ENCODE results near the gene CAVIN3.

The CAVIN3 gene, protein sequence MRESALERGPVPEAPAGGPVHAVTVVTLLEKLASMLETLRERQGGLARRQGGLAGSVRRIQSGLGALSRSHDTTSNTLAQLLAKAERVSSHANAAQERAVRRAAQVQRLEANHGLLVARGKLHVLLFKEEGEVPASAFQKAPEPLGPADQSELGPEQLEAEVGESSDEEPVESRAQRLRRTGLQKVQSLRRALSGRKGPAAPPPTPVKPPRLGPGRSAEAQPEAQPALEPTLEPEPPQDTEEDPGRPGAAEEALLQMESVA

DNA sequence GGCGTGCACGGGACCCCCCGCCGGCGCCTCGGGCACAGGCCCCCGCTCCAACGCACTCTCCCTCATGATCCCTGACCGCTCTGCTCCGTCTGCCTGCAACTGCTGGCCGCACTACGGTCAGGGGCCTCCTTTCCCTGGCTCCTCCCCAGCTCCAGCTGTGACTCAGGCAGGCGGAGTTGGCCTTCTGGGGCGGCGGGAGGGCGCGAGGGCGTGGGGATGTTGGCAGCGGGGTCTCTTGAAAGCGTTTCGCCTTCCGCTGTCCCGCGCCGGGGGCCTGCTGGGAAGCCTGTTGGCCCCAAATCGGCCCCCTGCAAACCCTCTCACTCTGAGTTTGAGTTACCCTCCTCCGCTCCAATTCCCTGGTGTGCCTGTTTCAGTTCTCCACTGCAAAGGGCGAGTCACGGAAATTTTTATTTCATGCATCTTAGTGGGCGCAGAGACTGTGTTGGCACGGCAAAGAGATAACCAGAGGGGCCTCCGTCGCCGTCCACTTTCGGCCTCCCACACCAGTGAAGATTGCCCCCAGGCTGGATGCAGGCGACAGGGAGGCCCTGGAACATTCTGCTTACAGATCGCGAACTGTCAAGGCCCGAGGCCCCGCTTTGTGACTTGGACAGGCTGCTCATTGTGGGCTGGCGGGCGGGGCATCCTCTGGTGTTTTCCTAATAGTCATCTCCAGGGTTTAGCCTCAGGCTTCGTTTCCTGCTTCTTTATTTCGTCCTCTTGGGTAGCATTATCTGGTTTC, at the start of gene CAVIN3:
CAVIN3 (minus strand) TSS at position 91 of the 745 bp plus-strand sequence; CDS start at position 66, 25 bp downstream.
- peak; percentile 78 for DNase-seq (ENCODE audit: low read depth)

DNA sequence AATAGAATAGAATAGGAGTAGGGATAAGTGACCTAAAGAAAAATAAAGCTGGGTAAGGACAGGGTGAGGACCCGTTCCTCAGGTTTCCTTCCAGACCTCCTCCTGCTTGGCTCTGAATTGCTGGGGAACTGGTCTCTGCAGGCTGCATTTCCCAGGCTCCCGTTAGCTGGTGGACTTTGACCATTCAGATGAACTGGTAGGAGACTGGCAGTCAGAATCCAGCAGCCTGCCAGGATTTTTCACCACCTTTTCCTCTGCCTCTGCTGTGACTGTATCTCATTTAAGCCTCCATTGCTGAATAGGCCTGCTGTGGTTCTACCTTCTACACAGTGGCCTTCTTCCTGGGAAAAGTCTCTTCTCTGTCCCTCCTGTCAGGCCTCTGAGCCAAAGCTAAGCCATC, 45.4 kb upstream of the CAVIN3 start:
- DNase-seq (ENCODE audit: low read depth): no peak

DNA sequence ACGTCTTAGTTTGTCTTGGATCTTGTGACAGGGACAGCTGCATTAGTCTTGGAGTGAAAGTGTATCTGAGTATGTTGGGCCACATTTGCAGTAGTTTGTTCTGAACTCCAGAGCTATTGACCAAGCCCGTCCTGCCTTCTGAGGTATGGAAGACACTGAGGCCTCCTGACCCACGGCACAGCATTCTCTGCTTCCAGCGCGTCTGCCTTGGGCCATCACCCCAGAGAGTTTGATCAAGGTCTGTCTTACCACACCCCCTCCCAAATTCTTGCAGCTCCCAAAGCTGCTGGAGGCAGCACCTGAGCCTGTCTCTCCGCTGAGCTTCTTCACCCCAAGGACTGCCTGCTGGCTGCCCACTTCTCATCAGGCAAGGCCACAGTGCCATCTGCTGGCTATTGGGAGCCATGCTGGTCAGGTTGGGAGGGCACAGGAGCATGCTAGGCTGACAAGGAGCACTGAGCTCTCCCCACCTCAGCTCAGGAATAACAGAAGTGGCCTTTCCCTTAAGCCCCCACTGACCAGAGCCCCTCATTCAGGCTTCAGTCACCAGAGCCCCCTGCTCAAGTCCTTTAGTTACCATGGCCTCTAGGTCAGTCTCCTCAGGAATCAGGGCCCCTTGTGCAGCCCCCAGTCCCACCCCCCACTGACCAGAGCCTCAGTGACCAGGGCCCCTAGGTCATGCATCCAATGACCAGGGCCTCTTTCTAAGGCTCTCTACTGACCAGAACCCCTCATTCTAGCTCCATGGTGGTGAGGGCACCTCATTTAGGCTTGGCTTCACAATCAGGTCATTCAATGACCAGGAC, 42.8 kb upstream of the CAVIN3 start:
- peak; percentile 70 for DNase-seq (ENCODE audit: low read depth)

DNA sequence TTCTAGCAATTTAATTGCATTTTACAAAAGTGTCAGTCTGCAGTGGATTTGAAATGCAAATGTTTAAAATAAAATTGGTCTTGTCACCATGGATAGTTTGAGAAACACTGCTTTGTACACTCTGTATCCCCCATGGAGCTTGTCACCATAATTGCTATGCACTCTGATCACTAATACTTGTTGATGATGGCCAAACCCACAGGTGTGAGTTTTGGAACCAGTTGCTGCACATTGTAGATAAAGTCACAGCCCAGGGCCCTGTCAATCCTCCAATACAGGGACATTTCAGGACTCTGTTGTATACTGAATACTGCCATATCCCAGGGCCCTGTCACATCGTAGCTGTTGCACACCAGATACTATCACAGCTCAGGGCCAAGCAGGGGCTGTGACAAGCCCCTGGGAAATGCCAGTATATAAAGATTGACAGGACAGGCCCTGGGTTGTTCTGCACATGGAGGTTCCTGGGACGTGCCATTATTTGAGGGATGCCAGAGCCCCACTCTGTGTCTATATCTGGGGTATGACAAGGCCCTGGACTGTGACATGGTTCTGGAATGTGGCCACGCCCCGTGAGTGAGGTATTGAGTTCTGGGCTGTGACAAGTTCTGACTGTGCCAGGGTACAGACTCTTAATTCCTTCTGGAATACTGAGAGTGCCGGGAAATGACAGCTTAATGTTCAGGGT, 42.0 kb upstream of the CAVIN3 start:
- no peak for DNase-seq (ENCODE audit: low read depth)

DNA sequence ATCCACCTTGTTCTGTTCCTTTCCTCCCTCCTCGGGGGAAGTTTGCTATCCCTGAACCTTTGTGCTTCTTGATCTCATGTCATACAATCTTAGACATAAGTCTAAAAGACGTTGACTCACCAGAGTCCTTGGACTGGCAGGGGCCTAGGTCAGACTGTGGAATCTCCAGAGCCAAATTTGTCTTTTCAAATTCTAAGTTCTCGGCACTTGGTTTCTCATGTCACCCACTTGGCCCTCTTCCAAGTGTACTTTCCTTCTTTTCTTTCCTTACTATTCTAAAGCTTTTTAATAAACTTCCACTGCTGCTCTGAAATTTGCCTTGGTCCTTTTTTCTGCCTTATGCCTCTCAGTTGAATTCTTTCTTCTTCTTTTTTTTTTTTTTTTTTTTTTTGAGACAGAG, 39.9 kb upstream of the CAVIN3 start:
- no peak for DNase-seq (ENCODE audit: low read depth)

DNA sequence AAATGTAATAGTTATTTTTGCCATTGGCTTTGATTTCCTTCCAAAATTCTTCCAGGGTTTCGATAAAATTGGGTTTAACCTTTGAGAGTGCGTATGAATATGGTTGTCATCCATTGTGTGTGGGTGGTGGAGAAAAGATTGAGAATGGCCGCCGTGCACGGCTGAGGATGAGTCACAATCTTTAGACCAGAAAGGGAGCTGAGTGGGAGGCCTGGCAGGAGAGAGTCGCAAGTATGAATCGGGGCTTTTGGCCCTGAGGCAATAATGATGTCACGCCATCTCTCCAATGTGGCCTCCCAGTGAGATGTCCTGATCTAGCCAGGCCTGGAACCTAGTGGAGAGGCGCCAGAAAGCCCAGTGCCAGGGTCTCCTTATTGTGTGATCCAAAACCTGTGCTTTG, 36.9 kb upstream of the CAVIN3 start:
- peak; percentile 53 for DNase-seq (ENCODE audit: low read depth)

DNA sequence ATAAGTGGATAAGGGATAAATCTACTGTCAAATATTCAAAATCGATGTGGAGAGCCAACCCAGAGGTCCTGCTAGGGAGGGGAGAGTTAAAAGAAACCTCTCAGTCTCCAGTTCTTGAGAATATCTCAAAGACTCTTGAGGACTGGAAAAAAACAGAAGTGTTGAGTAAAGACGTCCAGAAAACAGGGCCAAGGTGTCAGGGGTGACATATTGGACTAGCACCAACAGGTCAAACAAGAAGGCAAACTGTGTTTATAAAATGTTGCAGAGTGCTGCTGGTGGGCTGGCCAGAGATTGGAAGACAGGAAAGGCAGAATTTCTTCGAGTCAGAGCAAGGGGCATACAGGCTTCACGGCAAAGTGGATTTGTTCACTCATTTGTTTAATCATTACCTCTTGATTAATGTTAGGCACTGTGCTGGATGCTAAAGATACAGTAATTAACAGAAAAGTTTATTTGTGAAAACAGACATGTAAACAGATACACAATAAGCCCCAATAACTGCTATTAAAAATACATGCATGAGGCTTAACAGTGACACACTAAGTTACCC, 36.3 kb upstream of the CAVIN3 start:
- DNase-seq (ENCODE audit: low read depth): no peak

DNA sequence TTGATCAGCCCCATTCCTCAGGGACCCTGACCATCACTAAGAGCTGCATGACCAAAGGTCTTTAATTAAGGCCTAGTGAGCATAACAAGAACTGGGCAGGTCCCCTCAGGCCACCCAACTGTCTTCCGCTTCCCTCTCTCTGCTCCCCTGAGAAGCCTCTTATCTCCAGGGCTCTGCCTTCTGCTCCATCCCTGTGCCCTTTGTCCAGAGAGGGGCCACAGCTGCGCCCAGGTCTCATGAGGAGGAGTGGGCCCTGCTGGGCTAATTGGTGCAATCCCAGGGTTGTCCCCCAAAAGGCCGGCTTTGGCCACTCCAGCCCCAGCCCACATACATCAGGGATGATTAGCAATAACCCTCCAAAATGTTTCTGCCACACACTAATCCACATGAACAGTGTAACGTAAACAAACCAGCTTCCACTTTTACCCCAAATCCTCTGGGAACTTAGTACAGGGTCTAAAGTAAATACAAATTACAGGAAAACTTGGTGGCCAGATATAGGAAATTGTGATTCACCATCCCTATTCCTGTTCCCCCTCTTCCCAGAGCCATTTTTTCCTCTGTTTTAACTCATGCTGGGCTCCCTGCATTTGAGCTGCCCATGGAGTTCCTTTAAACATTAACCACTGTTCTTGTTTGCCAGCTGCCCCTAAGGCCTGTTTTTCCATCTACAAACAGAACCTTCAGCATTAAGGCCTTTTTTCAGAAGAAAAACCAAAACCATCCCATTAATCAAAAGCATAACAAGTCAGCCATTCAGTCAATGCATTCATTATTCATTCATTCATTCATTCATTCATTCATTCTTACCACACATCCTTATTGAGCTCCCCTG, 34.6 kb upstream of the CAVIN3 start:
- no peak for DNase-seq (ENCODE audit: low read depth)

DNA sequence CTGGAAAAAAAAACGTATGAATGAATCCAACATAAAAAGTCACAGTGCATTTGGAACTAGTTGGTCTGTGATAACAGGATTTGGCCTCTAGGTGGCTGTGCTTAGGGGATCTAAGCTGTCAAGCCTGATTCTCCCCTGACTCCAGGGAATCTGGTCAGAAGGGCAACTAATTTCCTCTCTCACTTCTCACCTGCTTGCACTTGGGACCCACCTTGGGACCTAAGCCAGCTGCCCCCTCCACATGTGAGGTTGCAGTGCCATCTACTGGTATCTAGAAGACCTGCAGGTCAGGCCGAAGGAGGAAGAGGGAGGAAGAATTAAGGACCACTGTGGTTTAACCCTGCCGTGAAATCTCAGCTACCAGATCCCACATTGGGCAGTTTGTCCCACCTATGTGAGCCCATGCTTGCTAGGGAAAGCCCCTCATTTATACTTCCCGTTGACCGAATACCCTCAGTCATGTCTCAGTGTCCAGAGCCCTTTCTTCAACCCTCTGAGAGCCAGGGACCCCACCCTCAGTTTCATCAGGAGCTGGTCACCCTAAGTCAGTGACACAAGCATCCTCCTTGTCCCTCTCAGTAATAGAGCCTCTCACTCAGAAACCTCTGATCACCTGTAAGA, 33.2 kb upstream of the CAVIN3 start:
- DNase-seq (ENCODE audit: low read depth): peak; percentile 24

DNA sequence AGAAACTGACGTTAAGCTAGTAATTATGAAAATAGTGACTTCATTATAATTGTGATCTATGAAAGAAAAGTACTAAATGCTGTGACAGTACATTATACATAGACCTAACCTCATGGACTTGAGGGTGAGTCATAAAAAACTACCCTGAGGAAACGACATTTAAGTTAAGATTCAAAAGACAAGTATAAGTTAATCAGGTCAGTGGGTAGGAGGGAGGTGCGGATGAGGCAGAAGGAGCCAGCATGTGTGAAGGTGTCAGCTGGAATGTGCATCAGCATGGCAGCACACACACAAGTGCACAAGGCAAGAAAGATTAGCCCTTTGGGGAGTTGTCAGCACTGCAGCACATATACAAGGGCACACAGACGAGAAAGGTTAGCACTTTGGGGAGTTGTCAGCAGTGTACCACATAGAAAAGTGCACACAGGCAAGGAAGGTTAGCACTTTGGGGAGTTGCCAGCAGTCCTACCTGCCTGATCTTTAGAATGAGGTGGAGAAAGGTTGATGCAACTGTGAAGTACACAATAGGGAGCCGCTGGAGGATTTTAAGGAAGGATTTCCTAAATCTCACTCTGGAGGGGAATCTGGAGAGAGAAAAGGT, 31.6 kb upstream of the CAVIN3 start:
- DNase-seq (ENCODE audit: low read depth): no peak

DNA sequence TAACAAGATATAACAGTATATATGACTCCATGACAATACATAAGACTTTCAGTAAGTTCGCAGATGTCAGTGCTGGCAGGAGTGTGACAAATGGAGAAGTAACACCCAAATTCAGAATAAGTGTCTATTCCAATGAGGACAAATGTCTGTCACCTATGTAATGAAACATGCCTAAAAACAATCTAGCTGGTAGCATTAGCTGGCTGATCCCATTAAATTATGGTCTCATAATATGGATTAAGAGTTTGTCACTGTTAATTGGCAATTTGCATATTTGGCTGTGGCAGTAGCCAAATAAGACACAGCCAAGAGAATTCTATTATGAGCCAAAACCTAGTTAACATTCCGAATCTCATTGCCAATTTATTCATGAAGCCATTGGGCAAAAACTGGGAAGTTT, 30.2 kb upstream of the CAVIN3 start:
- no peak for DNase-seq (ENCODE audit: low read depth)

DNA sequence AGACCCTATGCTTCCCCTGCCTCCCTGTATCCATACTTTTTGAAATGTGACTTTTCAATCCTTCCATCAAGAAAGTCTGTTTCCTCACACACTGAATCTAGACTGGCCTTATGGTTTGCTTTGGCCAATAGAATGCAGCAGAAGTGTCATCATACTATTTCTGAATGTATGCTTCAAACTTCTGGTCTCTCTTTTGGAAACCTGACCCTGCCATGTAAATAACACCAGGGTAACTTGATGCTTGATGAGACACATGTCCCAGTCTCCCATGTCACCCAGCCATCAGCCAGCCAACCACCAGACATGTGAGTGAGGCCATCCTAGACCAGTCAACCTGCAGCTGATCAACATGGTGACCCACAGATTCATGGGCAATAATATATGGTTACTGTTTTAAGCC, 29.7 kb upstream of the CAVIN3 start:
- no peak for DNase-seq (ENCODE audit: low read depth)

DNA sequence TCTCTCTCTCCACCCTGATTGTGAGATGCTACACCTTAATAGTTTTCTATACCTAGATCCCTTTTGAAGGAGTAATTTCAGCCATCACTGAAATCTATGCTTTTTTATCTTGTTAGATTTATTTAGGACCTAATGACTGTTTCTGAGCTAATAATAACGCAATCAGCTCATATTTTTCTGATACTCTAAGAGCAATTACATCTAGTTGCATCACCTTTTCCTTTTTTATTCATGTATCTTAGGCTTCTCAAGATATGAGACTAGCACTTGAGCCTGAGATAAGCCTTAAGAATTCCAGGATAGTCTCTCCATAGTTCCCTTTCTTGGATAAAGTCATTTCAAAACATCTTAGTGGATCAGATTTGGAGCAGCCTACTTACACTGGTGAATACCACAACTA, 25.1 kb upstream of the CAVIN3 start:
- DNase-seq (ENCODE audit: low read depth): peak; percentile 24

DNA sequence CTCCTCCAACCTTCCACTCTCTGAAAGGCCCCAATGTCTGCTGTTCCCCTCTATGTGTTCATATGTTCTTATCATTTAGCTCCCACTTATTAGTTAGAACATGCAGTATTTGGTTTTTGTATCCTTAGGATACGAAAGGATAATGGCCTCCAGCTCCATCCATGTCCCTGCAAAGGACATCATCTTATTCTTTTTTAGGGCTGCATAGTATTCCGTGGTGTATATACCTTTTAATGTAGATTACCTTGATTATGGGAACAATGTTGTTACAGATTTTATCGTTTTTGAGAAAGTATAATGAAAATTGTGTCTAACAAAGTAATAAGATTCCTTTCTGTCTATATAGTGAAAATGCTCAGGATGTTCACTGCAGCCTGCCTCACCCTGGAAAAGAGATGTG, 16.0 kb upstream of the CAVIN3 start:
- no peak for DNase-seq (ENCODE audit: low read depth)

DNA sequence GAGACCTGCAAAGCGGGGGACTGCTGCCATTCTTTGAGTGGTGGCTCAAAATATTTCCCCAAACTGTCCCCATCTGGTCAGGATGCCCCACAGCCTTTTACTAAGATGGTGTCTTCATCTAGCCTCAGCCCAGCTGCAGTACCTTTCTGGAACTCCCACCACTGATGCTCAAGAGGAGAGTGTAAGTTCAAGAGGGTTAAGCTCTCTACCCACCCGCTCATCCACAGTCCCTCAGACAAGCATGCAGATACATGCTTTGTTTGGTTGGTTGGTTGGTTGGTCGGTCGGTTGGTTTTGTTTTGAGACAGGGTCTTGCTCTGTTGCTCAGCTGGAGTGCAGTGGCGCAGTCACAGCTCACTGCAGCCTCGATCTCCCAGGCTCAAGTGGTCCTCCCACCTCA, 14.5 kb upstream of the CAVIN3 start:
- DNase-seq (ENCODE audit: low read depth): no peak

DNA sequence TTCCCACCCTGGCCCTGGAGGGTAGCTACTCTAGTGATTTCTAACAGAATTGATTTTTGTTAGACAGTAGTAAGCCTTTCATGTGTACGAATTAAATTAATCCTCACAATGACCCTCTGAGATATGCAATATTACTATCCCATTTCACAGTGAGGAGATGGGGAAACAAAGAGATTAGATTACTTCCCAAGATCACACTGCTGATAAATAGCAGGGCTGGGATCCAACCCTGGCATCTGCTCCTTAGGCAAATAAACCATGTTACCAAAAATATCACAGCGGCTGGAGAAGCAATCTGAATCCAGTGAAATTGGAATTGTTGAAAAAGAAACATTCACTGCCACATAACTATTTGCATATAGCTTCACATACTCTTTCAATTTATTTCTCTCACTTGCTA, 12.8 kb upstream of the CAVIN3 start:
- DNase-seq (ENCODE audit: low read depth): no peak

DNA sequence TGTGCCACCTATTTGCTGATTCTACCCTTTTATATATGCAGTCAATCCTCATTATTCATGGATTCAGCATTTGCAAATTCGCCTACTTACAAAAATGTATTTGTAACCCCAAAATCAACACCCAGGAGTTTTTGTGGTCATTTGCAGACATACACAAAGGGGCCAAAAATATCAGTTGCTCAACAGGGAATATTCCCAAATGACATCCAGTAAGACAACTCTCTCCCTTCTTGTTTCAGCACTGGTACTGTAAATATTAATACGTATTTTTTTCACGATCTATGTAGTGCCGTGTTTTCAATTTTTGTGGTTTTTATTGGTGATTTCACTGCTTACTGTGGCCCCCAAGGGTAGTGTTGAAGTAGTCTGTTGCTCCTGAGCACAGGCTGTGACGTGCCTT, 11.8 kb upstream of the CAVIN3 start:
- no peak for DNase-seq (ENCODE audit: low read depth)

DNA sequence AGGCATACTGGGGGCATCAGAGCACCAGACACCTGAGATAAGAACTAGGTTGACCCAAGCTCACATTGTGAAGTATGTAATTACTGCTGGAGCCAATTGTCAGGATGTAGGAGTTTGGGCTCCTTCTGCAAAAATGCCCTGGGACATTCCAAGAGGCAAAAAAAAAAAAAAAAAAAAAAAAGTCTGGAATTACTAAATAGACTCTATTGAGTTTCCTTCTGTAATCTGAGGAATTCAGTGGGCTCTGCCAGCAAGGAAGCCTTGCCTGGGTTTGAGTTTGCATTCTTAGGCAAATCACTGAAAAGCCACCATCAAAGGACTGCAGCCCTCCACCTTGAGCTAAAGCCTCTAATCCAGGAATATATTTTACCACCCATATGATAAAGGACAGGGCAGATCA, 8.0 kb upstream of the CAVIN3 start:
- DNase-seq (ENCODE audit: low read depth): no peak

DNA sequence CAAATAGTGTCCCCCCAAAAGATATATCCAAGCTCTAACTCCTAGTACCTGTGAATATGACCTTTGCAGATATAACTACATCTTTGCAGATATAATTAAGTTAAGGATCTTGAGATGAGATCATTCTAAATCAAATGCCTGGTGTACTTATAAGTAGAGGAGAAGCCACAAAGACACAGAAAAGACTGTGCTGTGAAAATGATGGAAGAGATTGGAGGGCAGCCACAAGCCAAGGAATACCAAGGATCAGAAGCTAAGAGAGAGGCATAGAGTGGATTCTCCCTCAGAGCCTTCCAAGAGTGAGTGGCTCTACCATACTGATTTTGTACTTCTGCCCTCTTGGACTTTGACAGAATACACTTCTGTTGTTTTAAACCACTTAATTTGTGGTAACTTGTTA, 7.5 kb upstream of the CAVIN3 start:
- no peak for DNase-seq (ENCODE audit: low read depth)

DNA sequence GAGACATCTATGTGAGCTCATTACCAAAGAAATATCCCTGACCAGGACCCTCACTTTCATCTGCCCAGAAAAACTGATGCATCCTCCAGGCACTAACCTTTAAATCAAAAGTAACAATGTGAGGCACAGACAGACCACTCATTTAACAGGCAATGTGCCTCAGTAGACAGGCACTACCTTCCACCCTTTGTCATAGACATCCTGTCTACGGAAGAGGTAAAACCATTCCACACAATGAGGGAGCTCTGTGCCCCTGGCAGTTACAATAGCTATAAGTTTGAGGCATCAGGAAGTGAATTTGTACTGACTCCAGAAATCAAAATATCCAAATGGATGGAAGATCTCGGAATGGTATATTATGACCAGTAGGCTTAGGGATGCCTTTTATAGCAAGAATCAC, 6.7 kb upstream of the CAVIN3 start:
- DNase-seq (ENCODE audit: low read depth): no peak

Data from fibroblast of the conjunctiva (primary cell).